ENCODE measurements around the gene PCBP3. TPM values are rescaled to one million over a fixed set of nuclear protein-coding genes. Genes with fewer than 3 reads are reported as not detected.

PCBP3 gene
- total and polyA plus RNA-seq, 2 of the 13 experiments (the other 11 are each of a cell fraction or from before 2014, with no cell fraction given) = not detected

DNA sequence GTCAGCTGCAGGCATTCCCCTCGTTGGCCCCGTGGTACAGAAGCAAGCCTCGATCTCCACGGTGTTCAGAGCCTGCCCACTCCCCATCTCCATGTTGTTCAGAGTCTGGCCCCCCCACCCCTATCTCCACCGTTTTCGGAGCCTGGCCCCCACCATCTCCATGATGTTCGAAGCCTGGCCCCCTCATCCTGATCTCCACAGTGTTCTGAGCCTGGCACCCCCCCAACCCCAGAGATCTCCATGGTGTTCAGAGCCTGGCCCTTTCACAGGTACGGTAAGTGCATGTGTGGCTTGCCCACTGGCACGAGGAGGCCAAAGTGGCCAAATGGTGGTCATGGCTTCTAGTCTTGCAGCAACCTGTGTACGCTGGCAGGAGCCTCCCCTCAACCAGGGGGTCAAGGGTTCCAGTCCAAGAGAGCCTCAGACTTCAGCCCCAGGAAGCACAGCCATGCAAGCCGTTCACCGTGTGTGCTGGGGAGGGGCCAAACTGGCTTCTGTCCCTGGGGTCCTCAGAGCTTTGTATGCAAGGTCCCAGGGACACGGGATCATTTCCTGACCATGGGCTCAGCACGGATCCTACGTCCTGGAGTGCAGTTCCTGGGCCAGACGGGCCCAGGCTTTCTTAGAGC lies 13.3 kb upstream of the PCBP3 start (continued):
- TF ChIP-seq, protein P1, sequence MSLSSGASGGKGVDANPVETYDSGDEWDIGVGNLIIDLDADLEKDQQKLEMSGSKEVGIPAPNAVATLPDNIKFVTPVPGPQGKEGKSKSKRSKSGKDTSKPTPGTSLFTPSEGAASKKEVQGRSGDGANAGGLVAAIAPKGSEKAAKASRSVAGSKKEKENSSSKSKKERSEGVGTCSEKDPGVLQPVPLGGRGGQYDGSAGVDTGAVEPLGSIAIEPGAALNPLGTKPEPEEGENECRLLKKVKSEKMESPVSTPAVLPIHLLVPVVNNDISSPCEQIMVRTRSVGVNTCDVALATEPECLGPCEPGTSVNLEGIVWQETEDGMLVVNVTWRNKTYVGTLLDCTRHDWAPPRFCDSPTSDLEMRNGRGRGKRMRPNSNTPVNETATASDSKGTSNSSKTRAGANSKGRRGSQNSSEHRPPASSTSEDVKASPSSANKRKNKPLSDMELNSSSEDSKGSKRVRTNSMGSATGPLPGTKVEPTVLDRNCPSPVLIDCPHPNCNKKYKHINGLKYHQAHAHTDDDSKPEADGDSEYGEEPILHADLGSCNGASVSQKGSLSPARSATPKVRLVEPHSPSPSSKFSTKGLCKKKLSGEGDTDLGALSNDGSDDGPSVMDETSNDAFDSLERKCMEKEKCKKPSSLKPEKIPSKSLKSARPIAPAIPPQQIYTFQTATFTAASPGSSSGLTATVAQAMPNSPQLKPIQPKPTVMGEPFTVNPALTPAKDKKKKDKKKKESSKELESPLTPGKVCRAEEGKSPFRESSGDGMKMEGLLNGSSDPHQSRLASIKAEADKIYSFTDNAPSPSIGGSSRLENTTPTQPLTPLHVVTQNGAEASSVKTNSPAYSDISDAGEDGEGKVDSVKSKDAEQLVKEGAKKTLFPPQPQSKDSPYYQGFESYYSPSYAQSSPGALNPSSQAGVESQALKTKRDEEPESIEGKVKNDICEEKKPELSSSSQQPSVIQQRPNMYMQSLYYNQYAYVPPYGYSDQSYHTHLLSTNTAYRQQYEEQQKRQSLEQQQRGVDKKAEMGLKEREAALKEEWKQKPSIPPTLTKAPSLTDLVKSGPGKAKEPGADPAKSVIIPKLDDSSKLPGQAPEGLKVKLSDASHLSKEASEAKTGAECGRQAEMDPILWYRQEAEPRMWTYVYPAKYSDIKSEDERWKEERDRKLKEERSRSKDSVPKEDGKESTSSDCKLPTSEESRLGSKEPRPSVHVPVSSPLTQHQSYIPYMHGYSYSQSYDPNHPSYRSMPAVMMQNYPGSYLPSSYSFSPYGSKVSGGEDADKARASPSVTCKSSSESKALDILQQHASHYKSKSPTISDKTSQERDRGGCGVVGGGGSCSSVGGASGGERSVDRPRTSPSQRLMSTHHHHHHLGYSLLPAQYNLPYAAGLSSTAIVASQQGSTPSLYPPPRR (CRISPR knock-in tag; IDR thresholded peaks at IDR 0.05; ENCODE audit: borderline replicate concordance) = no peak
- TF ChIP-seq ZBTB7B (CRISPR knock-in tag; IDR thresholded peaks at IDR 0.05) (no peak), ZNF7 (CRISPR knock-in tag; IDR thresholded peaks at IDR 0.05) (no peak)

DNA sequence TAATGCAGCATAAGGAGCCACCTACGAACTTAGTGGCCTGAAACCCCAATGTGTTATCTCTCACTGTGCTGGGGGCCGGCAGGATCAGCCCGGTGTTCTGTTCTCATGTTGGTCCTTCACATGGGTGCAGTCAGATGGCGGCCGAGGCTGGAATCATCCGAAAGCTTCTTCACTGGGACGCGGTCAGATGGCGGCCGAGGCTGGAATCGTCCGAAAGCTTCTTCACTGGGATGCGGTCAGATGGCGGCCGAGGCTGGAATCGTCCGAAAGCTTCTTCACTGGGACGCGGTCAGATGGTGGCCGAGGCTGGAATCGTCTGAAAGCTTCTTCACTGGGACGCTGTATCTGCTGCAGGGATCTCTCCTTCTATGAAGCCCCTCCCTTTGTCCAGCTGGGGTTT lies 12.6 kb upstream of the PCBP3 start:
- in situ Hi-C loops (cut with HindIII; ENCODE audit: extremely low pct_ligation_motif_present, low pct_unique_long_range_greater_than_20kb) = no loop called here
- ChIA-PET POLR2A (no interaction called here), CTCF (ENCODE audit: low intra/inter-chr PET ratio, low total read pairs) (no interaction called here)
- 71% methylated on average over 21 of the region's 22 CpGs for WGBS (ENCODE audit: low lambda C conversion rate)
- Histone ChIP-seq H3K27me3 (ENCODE audit: control insufficient read depth in 1 of 2, insufficient read depth in 2 of 2, low read length in 2 of 2) (peaks cover 3 to 7% of the 10 kb centered on the region in 2 experiments; a peak in 2 of 5 replicates), H3K4me1 (ENCODE audit: insufficient read depth, low read length) (no peaks in the 10 kb centered on the region), H3K27ac (ENCODE audit: extremely low read length, insufficient read depth, low read length) (no peak overlapping the region), H3K9me3 (ENCODE audit: low read length) (0 out of 2 replicates have a peak, but pooled peaks cover 6% of the 10 kb centered on the region), H2AFZ (ENCODE audit: low read length) (no peak overlapping the region), H3K4me2 (ENCODE audit: low read depth, low read length) (no peak overlapping the region), H3K36me3 (replicated peaks in 1 of 2; ENCODE audit: control insufficient read depth in 1 of 2, insufficient read depth in 2 of 2, low read length in 2 of 2) (no peaks in the 10 kb centered on the region), H3K79me2 (ENCODE audit: insufficient read depth, low read length) (no peaks in the 10 kb centered on the region), H3K9ac (ENCODE audit: insufficient read depth, low read depth, low read length) (no peak overlapping the region), H3K4me3 (replicated peaks in 1 of 3; ENCODE audit: insufficient read depth in 1 of 3, low read depth in 2 of 3, low read length in 3 of 3) (no peak overlapping the region), H4K20me1 (ENCODE audit: insufficient read depth, low read length) (no peaks in the 10 kb centered on the region)
- TF ChIP-seq ZFY (CRISPR knock-in tag; IDR thresholded peaks at IDR 0.05) = no peak
- TF ChIP-seq ZBTB38 (CRISPR knock-in tag; IDR thresholded peaks at IDR 0.05) = no peak
- TF ChIP-seq ZBTB20 (CRISPR knock-in tag; IDR thresholded peaks at IDR 0.05; ENCODE audit: borderline replicate concordance, low read depth) = no peak
- TF ChIP-seq FOXA3 (CRISPR knock-in tag; IDR thresholded peaks at IDR 0.05) = no peak
- TF ChIP-seq ZNF883 (CRISPR knock-in tag; IDR thresholded peaks at IDR 0.05; ENCODE audit: not compliant biosample characterization) = no peak
- TF ChIP-seq ZNF550 (CRISPR knock-in tag; IDR thresholded peaks at IDR 0.05; ENCODE audit: borderline replicate concordance) = no peak
- TF ChIP-seq ZNF879 (CRISPR knock-in tag; IDR thresholded peaks at IDR 0.05) = no peak
- TF ChIP-seq TCF7 (IDR thresholded peaks at IDR 0.05; ENCODE audit: low read depth) = no peak
- no peak for TF ChIP-seq ZNF747 (CRISPR knock-in tag; IDR thresholded peaks at IDR 0.05; ENCODE audit: borderline replicate concordance)
- no peak for TF ChIP-seq HDAC1 (CRISPR knock-in tag; IDR thresholded peaks at IDR 0.05)
- TF ChIP-seq RFX3 (CRISPR knock-in tag; IDR thresholded peaks at IDR 0.05) = no peak
- TF ChIP-seq, protein P2, sequence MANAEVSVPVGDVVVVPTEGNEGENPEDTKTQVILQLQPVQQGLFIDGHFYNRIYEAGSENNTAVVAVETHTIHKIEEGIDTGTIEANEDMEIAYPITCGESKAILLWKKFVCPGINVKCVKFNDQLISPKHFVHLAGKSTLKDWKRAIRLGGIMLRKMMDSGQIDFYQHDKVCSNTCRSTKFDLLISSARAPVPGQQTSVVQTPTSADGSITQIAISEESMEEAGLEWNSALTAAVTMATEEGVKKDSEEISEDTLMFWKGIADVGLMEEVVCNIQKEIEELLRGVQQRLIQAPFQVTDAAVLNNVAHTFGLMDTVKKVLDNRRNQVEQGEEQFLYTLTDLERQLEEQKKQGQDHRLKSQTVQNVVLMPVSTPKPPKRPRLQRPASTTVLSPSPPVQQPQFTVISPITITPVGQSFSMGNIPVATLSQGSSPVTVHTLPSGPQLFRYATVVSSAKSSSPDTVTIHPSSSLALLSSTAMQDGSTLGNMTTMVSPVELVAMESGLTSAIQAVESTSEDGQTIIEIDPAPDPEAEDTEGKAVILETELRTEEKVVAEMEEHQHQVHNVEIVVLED (CRISPR knock-in tag; IDR thresholded peaks at IDR 0.05; ENCODE audit: borderline replicate concordance) = no peak
- TF ChIP-seq NCOA1 (CRISPR knock-in tag; IDR thresholded peaks at IDR 0.05) = no peak
- no peak for TF ChIP-seq ETV5 (CRISPR knock-in tag; IDR thresholded peaks at IDR 0.05; ENCODE audit: borderline replicate concordance)
- ATAC-seq (no peak), FAIRE-seq (no peak), DNase-seq (ENCODE audit: low spot score) (no peak)
- intact Hi-C loops (cut with micrococcal nuclease; ENCODE audit: unreplicated experiment) = no loop called here
- BruUV-seq (replicated peaks) = no TSS peak

Measured in HepG2 (cell line).